GM21529 (cell line): ENCODE data around the gene IGFBP4.
"Not testable (repeated sequence)": the region's sequence is repeated elsewhere in the genome, so short reads cannot be mapped to it uniquely, and the experiment has no call there.

Experiments
- ATAC-seq: cut with Tn5 transposase; IDR thresholded peaks from one replicate; pipeline ENCODE4 v1.9.1; 2021; ENCODE audit not compliant: unreplicated experiment

IGFBP4 gene

DNA sequence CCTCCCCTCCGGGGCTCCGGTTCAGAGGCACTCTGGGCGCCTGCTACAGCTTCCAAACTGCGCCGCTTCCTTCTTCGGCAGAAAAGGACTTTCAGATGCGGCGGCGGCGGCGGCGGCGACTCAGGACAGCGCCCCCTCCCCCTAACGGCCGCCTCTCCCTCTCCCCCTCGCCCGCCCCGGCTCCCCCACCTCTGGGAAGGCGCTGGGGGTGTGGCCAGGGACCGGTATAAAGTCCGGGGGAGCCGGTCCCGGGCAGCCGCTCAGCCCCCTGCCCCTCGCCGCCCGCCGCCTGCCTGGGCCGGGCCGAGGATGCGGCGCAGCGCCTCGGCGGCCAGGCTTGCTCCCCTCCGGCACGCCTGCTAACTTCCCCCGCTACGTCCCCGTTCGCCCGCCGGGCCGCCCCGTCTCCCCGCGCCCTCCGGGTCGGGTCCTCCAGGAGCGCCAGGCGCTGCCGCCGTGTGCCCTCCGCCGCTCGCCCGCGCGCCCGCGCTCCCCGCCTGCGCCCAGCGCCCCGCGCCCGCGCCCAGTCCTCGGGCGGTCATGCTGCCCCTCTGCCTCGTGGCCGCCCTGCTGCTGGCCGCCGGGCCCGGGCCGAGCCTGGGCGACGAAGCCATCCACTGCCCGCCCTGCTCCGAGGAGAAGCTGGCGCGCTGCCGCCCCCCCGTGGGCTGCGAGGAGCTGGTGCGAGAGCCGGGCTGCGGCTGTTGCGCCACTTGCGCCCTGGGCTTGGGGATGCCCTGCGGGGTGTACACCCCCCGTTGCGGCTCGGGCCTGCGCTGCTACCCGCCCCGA is at the start of gene IGFBP4:
TSS of gene IGFBP4 (plus strand) at position 255 of the 792 bp plus-strand sequence. CDS start at position 541, 286 bp downstream.
- no peak for ATAC-seq

DNA sequence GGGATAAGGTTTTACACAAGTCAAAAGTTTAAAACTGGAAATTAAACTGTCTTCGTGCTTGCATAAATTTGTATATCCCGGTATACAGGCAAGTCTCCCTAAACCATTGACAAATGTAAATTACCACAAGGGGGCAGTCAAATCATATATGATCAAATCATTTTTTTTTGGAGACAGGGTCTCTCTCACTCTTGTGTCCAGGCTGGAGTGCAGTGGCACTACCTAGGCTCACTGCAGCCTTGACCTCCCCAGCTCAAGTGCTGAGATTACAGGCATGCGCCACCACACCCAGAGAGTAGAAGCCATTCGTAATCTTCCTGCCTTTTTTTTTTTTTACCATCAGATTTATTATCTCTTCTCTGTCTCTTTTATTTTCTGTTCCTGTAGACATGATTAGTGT is 44.1 kb upstream of the IGFBP4 start:
- ATAC-seq = no peak

DNA sequence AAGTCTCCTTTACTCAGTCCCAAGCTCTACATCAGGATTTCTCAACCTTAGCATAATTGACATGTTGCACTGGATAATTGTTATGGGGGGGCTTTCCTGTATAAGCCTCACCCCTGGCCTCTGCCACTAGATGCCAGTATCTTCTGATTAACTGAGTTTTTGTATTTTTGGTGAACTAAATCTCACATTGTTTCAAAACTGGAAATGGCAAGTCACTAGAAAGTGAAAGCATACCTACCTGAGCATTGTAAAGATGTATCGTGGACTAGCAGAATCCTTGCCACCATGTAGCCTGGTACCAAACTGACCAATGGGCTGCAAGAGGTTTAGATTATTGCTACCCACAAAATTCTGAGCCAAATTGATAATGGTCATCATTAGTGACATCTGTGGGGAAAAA is 40.6 kb upstream of the IGFBP4 start:
- no peak for ATAC-seq

DNA sequence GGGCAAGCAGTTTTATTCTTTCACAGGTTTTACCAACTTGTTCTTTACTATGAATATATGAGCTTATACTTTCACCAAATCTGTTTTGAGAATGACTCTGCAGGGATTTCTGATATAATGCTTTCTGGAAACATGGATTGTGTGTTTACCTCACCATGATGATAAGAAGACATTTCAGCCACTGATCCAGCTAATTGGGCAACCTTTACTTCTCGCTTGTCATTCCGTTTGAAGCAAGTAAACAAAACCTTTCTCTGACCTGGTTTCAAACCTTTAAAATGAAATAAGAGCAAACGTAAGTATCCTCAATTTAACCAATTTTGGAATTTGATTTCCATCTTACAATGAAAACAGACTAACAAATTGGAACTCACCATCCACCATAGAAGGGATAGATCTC is 39.2 kb upstream of the IGFBP4 start:
- ATAC-seq = no peak

DNA sequence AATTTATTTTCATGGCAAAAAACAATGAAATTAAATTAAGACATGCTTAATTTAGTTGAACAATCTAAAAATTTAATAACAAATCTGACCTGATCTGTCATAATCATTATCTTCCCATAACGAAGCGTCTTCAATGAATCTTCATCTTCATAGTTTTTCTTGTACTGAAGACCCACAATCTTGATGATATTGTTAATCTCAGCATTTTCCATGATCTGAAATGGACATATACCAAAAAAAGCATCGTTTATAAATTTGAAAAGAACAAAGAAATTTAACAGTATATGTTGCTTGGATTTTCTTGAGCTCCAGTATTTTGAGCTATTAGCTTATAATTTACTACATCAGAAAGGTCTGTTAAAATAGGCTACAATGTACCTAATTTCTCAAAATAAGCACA is 35.8 kb upstream of the IGFBP4 start:
- ATAC-seq = no peak

DNA sequence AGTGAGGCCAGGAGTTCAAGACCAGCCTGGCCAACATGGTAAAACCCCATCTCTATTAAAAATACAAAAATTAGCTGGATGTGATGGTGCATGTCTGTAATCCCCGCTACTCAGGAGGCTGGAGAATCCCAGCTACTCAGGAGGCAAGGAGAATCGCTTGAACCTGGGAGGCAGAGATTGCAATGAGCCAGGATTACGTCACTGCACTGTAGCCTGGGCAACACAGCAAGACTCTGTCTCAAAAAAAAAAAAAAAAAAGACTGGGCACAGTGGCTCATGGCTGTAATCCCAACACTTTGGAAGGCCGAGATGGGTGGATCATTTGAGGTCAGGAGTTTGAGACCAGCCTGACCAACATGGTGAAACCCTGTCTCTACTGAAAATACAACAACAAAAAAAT is 33.7 kb upstream of the IGFBP4 start:
- ATAC-seq = not testable (repeated sequence)

DNA sequence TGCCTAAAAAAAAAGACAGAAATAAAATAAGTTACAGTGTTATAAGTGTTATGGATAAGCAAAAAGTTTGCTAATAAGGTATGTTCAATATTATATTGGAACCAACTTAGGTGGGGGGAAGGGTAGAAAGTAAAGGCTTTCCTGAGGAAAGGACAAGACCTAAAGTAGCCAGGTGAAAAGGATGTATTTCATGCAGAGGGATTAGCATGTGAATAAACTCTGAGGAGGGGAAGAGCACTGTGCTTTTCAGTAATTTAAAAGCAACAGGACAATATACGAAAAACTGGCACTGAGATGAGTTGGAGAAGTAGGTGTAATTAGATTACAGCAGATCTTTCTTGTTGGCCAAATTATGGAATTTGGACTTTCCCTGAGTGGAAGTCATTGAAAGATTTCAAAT is 33.2 kb upstream of the IGFBP4 start:
- no peak for ATAC-seq

GRCh38 chr17:40411821-40412220 is 31.4 kb upstream of the IGFBP4 start:
- no peak for ATAC-seq

DNA sequence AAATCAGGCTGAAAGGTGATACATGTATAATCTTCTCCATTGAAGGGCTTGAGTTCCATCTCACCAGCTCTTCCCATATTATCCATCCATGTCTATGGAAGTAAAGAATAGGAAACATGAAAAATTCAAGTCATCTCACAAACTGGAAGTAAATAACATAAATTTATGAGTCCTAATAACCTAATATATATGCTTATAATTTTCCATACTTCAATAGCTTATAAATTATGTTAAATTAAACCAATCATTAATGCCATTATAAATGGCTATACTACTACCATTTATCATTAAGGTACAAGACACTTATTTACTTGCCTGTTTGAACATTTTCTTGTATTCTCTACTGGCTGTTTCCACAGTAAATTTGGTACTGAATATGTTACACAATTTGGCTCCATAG is 30.4 kb upstream of the IGFBP4 start:
- no peak for ATAC-seq

DNA sequence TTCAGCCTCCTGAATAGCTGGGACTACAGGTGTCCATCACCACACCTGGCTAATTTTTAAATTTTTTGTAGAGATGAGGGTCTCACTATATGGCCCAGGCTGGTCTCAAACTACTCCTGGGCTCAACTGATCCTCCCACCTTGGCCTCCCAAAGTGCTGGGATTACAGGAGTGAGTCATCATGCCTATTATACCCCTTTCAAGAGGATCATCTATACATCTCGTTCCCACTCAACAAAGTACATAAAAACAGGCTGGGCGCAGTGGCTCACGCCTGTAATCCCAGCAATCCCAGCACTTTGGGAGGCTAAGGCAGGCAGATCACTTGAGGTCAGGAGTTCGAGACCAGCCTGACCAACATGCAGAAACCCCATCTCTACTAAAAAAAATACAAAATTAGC is 28.9 kb upstream of the IGFBP4 start:
- ATAC-seq = not testable (repeated sequence)

DNA sequence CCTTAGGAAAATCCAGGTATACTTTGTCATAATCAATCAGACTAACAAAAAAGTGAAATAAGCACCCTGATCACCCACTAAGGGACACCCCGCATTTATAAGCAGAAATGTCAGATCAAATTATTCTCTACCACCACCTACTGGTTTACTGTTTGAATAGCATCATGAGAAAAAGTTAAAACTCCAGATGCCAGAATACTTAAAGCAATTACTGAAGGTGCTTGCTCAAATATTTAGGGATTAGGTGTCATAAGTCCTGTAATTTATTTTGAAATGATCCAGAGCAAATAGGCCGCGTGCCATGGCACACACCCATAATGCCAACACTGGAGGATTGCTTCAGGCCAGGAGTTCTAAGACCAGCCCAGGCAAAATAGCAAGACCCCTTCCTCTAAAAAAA is 27.9 kb upstream of the IGFBP4 start:
- ATAC-seq = no peak

DNA sequence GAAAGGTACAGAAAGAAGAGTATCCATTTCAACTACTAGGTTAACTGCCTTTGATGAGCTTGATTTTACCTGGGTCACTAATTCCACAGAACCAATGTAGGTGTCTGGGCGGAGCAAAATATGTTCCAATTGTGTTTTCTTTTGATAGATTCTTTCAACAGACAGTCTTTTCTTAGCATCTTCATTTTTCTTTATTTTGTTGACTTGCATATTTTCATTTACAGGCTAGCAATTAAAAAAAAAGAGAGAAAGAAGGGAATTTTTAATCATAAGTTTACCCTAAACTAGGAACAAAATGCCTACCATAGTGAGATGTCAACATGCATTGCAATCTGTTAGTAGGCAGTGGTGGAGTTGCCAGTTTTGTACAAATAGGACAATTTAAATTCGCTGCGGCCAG is 26.6 kb upstream of the IGFBP4 start:
- no peak for ATAC-seq

DNA sequence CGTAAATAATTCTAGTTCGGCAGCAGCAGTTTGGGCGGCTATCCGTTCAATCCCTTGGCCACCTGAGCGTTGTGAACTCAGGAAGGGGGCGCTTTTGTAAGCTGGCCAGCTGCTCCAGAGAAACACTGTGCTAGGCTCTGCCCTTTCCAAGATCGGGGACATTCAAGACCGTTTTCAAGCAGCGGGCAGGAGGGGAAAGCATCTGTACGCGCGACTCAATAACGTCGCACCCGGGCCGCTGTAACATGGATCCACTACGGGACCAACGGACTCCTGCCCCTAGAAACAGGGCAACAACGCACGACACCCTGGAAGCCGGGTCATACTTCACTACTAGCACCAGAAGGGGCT is 26.0 kb upstream of the IGFBP4 start:
- ATAC-seq = peak; percentile 18

DNA sequence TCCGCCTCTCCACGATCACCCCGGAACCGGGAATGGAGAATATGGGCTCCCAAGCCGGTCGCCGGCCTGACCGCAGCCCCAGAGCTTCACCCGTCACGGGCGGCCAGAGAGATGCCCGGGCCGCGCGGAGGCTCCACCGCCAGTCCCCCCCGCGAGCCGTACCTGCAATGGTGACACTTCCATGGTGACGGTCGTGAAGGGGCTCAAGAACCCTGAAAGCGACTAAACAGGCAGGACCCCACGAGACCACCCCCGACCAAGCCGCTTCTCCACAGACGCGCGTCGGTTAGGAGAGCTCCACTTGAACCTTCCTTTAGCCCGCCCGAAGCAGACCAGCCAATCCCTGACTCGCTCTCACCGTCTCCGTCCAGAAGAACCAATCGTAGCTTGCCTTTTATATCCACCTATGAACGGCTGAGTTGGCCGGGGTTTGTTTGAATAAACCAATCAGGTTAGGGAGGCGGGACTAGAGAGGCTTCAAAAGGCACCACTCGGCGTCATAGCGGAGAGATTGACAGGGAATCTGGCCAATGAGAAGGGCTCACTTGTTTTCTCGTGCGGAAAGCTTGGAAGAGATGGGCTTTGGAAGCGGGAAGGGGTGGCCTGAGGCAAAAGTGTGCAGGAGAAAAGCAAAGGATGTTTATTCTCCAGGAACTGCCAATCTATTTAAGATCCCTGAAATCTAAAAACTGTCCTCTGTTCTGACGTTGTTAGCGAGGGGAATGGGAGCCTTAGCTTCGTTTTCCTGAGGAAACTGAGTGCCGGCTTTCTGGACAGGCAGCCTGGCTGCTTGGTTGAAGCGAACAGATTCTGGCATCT is 25.4 kb upstream of the IGFBP4 start, which contains the start of gene TOP2A:
TSS of gene TOP2A (minus strand) at position 288 of the 819 bp plus-strand sequence. CDS start at position 183, 105 bp downstream.
- ATAC-seq = peak; percentile 94

GRCh38 chr17:40418428-40418706 is 24.9 kb upstream of the IGFBP4 start:
- no peak for ATAC-seq

DNA sequence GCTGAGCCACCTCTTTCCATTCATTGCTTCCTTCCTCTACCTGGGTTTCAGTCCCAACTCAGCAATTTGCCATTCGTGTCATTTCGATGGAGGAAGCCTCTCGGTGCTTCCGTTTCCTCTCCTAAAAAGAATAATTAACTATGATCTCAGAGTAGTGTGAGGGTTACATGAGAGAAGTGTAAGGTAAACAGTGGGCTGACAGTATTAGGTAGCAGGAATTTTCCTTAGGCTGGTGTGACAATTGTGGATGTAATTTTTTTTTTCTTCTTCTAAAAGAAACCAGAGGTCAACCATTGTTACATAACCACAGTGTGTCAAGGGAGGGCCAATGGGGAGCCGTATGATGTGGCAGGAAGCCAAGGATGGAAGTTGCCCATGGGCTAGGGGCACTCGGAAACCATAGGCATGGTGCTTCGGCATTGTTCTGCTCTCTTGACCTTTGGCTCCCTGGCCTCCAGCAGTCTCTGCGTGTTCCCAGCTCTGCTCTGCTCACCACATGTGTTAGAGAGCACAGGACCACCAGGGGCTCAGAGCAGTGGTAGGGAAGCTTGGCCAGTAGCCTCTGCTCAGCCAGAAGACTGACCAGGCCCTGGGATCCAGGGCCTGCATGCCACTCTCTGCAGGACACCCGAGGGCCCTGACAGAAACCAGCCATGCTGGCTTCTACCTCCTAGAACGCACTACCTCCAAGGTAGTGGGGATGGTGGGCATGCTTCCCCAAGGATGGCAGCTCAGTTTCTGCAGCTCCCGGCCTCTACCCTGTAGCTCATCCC is 23.5 kb upstream of the IGFBP4 start:
- ATAC-seq = no peak

- no peak for ATAC-seq
Measured at GRCh38 chr17:40422990-40423633, 20.1 kb upstream of the IGFBP4 start.

- ATAC-seq = no peak
Measured at GRCh38 chr17:40425741-40426140, 17.5 kb upstream of the IGFBP4 start.

- no peak for ATAC-seq
Measured at GRCh38 chr17:40427002-40427491, 16.2 kb upstream of the IGFBP4 start.

- ATAC-seq = no peak
Measured at GRCh38 chr17:40430272-40431230, 12.7 kb upstream of the IGFBP4 start.
